Measurements from ENCODE around the gene FOXO6. TPM values are rescaled to one million over a fixed set of nuclear protein-coding genes. Genes with fewer than 3 reads are reported as not detected.

Gene FOXO6
- total and polyA plus RNA-seq, 2 of the 13 experiments (the other 11 are each of a cell fraction or from before 2014, with no cell fraction given) = 0.13 TPM; not detected in 1

DNA sequence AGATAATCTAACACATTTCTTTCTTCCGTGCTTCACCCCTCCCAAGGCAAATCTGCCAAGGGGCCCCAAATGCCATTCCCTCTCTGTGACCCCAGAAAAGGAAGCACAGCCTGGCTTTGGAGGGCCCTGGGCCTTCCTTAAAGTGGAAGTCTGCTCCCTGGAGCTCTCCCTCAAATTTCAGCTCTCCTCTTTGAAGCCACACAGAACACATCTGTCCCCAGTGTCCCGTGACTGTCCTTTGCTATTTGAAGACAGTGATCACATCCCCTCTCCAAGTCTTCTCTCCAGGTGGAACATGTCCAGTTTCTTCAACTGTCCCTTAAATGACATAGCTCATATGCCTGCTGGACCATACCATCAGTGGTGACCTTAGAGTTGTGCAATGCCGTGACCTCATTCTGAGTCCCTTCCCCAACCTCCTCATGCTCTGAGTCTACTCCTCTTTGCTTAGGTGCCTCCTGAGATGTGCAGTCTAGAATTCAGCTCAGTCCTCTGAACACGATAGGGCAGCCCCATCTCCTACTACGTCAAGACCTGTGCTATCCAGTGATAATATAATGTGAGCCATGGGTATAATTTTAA lies 18.4 kb upstream of the FOXO6 start:
- ATAC-seq (no peak; the same call in 2 of the 3 replicates), DNase-seq (ENCODE audit: low spot score) (no peak), FAIRE-seq (no peak)
- H3K27me3 ChIP-seq (ENCODE audit: control insufficient read depth in 1 of 2, insufficient read depth in 2 of 2, low read length in 2 of 2) = peaks cover 0 to 3% of the 10 kb centered on the region in 2 experiments; a peak in 1 of 5 replicates
- H3K27ac ChIP-seq (ENCODE audit: extremely low read length, insufficient read depth, low read length) = no peak overlapping the region
- no peaks in the 10 kb centered on the region for H3K4me1 ChIP-seq (ENCODE audit: insufficient read depth, low read length)
- H2AFZ ChIP-seq (ENCODE audit: low read length) = no peak overlapping the region
- POLR2A ChIA-PET = no interaction called here
- intact Hi-C loops (cut with micrococcal nuclease; ENCODE audit: unreplicated experiment) (no loop called here), in situ Hi-C loops (cut with HindIII; ENCODE audit: extremely low pct_ligation_motif_present, low pct_unique_long_range_greater_than_20kb) (no loop called here)
- H3K4me3 ChIP-seq (replicated peaks in 1 of 3; ENCODE audit: insufficient read depth in 1 of 3, low read depth in 2 of 3, low read length in 3 of 3) = no peak overlapping the region
- H4K20me1 ChIP-seq (ENCODE audit: insufficient read depth, low read length) = no peaks in the 10 kb centered on the region
- H3K9ac ChIP-seq (ENCODE audit: insufficient read depth, low read depth, low read length) = no peak overlapping the region
- WGBS (ENCODE audit: low lambda C conversion rate) = 28% methylated on average over 5 of the region's 5 CpGs
- CTCF ChIA-PET (ENCODE audit: low intra/inter-chr PET ratio, low total read pairs) = no interaction called here
- H3K79me2 ChIP-seq (ENCODE audit: insufficient read depth, low read length) = no peaks in the 10 kb centered on the region
- no peak for TF ChIP-seq KAT7 (CRISPR knock-in tag; IDR thresholded peaks at IDR 0.05; ENCODE audit: borderline replicate concordance)
- no peak for TF ChIP-seq ZZZ3 (CRISPR knock-in tag; IDR thresholded peaks at IDR 0.05; ENCODE audit: borderline replicate concordance)
- TF ChIP-seq CEBPB (IDR thresholded peaks at IDR 0.05; ENCODE audit: borderline replicate concordance, low read depth, low read length) = peak; percentile 70; the same call in 1 of the 2 replicates
- TF ChIP-seq ZNF253 (CRISPR knock-in tag; IDR thresholded peaks at IDR 0.05; ENCODE audit: borderline replicate concordance) = no peak
- no peaks in the 10 kb centered on the region for H3K9me3 ChIP-seq (ENCODE audit: low read length)
- no peak overlapping the region for H3K4me2 ChIP-seq (ENCODE audit: low read depth, low read length)
- BruUV-seq (replicated peaks) = no TSS peak
- no peaks in the 10 kb centered on the region for H3K36me3 ChIP-seq (replicated peaks in 1 of 2; ENCODE audit: control insufficient read depth in 1 of 2, insufficient read depth in 2 of 2, low read length in 2 of 2)

DNA sequence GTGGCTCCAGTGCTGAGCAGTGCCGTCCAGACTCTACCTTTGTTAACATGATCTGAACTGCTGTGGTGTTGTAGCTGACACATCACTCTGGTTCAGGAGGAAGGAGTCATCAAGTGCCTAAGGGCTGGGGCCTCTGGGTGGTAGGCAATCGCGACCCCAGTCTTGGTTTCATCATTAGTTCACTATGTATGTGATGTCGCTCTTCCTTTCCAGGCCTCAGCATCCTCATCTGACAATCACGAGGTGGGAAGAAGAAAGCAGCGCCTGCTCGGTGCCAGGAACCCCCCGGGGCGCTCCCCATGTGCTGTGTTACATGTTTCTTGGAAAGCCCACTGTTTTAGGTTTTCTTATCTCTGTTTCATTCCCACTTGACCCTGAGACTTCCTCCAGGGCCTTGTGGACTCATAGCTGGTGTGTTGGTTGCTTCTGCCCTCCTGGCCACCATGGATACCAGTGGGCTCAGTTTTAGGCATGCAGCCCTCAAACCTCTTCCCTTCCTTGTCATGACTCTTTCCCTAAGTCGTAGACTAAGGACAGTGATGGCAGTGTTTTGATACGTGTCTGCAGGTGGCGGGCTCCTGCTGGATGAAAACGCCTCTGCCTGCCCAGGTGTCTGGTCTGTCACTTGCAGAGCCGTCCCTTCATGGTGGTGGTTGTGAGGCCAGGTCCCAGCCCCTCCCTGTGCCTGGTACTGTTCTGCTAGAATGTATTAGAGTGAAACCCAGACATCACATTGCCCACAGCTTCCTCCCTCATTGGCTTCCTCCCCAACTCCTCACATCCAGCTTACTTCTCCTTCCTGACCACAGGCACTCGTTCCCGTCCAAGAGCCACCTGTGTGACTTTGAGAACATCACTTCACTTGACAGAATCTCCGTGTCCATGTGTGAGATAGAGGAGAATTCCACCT lies 17.2 kb upstream of the FOXO6 start:
- in situ Hi-C loops (cut with HindIII; ENCODE audit: extremely low pct_ligation_motif_present, low pct_unique_long_range_greater_than_20kb) (no loop called here), intact Hi-C loops (cut with micrococcal nuclease; ENCODE audit: unreplicated experiment) (no loop called here)
- ATAC-seq = no peak
- 49% methylated on average over 17 of the region's 17 CpGs for WGBS (ENCODE audit: low lambda C conversion rate)
- DNase-seq (ENCODE audit: low spot score) = no peak
- FAIRE-seq = no peak
- H3K4me1 ChIP-seq (ENCODE audit: insufficient read depth, low read length) = no peaks in the 10 kb centered on the region
- no peak overlapping the region for H3K4me2 ChIP-seq (ENCODE audit: low read depth, low read length)
- H3K27ac ChIP-seq (ENCODE audit: extremely low read length, insufficient read depth, low read length) = no peak overlapping the region
- peaks cover 0 to 3% of the 10 kb centered on the region in 2 experiments; a peak in 1 of 5 replicates for H3K27me3 ChIP-seq (ENCODE audit: control insufficient read depth in 1 of 2, insufficient read depth in 2 of 2, low read length in 2 of 2)
- no peaks in the 10 kb centered on the region for H3K9me3 ChIP-seq (ENCODE audit: low read length)
- H3K36me3 ChIP-seq (replicated peaks in 1 of 2; ENCODE audit: control insufficient read depth in 1 of 2, insufficient read depth in 2 of 2, low read length in 2 of 2) = no peaks in the 10 kb centered on the region
- CTCF ChIA-PET (ENCODE audit: low intra/inter-chr PET ratio, low total read pairs) = no interaction called here
- H3K9ac ChIP-seq (ENCODE audit: insufficient read depth, low read depth, low read length) = no peak overlapping the region
- POLR2A ChIA-PET = no interaction called here
- no TSS peak for BruUV-seq (replicated peaks)
- no peaks in the 10 kb centered on the region for H3K79me2 ChIP-seq (ENCODE audit: insufficient read depth, low read length)
- no peak overlapping the region for H2AFZ ChIP-seq (ENCODE audit: low read length)
- no peak overlapping the region for H3K4me3 ChIP-seq (replicated peaks in 1 of 3; ENCODE audit: insufficient read depth in 1 of 3, low read depth in 2 of 3, low read length in 3 of 3)
- no peaks in the 10 kb centered on the region for H4K20me1 ChIP-seq (ENCODE audit: insufficient read depth, low read length)
- TF ChIP-seq ZNF24 (IDR thresholded peaks at IDR 0.05) = no peak
- no peak for TF ChIP-seq ETV5 (CRISPR knock-in tag; IDR thresholded peaks at IDR 0.05; ENCODE audit: borderline replicate concordance)
- no peak for TF ChIP-seq PTBP1 (IDR thresholded peaks at IDR 0.05; ENCODE audit: low read depth, low read length, poor library complexity, severe bottlenecking)
- no peak for TF ChIP-seq ZSCAN22 (CRISPR knock-in tag; IDR thresholded peaks at IDR 0.05)
- TF ChIP-seq TBP (CRISPR knock-in tag; IDR thresholded peaks at IDR 0.05) = no peak
- TF ChIP-seq GPN1 (CRISPR knock-in tag; IDR thresholded peaks at IDR 0.05; ENCODE audit: borderline replicate concordance) = no peak
- TF ChIP-seq NFIC (IDR thresholded peaks at IDR 0.05; ENCODE audit: low read length) = no peak

Measured in HepG2 (cell line).